Activated T-cell treated with anti-CD3 and anti-CD28 coated beads for 4 hours (primary cell): ENCODE results near the gene S100A5.
"Not testable (repeated sequence)": the region's sequence is repeated elsewhere in the genome, so short reads cannot be mapped to it uniquely, and the experiment has no call there.

ENCODE experiments used
- DNase-seq: peaks from one replicate; pipeline ENCODE4 v3.0.0-alpha.2; 2020

The S100A5 gene

GRCh38 chr1:153532181-153532580, 8.6 kb downstream of the S100A5 start:
- DNase-seq = no peak

- DNase-seq = no peak
These were observed 9.1 kb downstream of the S100A5 start for GRCh38 chr1:153531638-153532037.

GRCh38 chr1:153527683-153528040, 13.1 kb downstream of the S100A5 start:
- DNase-seq = no peak

GRCh38 chr1:153527023-153527682, 13.6 kb downstream of the S100A5 start:
- no peak for DNase-seq

- no peak for DNase-seq
These were observed 14.6 kb downstream of the S100A5 start for GRCh38 chr1:153526132-153526543.

- no peak for DNase-seq
These were observed 15.5 kb downstream of the S100A5 start for GRCh38 chr1:153525088-153525728.

GRCh38 chr1:153522353-153523048, 18.2 kb downstream of the S100A5 start:
- DNase-seq = not testable (repeated sequence)

GRCh38 chr1:153521808-153522207, 18.9 kb downstream of the S100A5 start:
- not testable (repeated sequence) for DNase-seq

GRCh38 chr1:153520818-153521476, 19.8 kb downstream of the S100A5 start:
- no peak for DNase-seq

GRCh38 chr1:153520137-153520691, 20.5 kb downstream of the S100A5 start:
- not testable (repeated sequence) for DNase-seq

GRCh38 chr1:153519242-153519641, 21.5 kb downstream of the S100A5 start:
- no peak for DNase-seq

GRCh38 chr1:153515504-153516394, 25.0 kb downstream of the S100A5 start:
- DNase-seq = no peak

- DNase-seq = no peak
These were observed 27.1 kb downstream of the S100A5 start for GRCh38 chr1:153513666-153514065.

GRCh38 chr1:153513023-153513422, 27.7 kb downstream of the S100A5 start:
- DNase-seq = no peak

- DNase-seq = peak; percentile 79
These were observed 29.7 kb downstream of the S100A5 start for GRCh38 chr1:153510984-153511410.

- peak; percentile 55 for DNase-seq
These were observed 30.9 kb downstream of the S100A5 start for GRCh38 chr1:153509729-153510354.

GRCh38 chr1:153509036-153509435, 31.7 kb downstream of the S100A5 start:
- DNase-seq = no peak

GRCh38 chr1:153507926-153508583, 32.7 kb downstream of the S100A5 start:
- DNase-seq = no peak

GRCh38 chr1:153506831-153507413, 33.8 kb downstream of the S100A5 start:
- no peak for DNase-seq

GRCh38 chr1:153506386-153506785, 34.3 kb downstream of the S100A5 start:
- DNase-seq = no peak

- no peak for DNase-seq
These were observed 35.2 kb downstream of the S100A5 start for GRCh38 chr1:153505576-153505975.
